ENCODE results near the gene CPEB1. TPM values are rescaled to one million over a fixed set of nuclear protein-coding genes. Genes with fewer than 3 reads are reported as not detected.
A peak's percentile ranks its signal among the peaks of the same experiment; 100 is the strongest.
"Not testable (repeated sequence)": the region's sequence is repeated elsewhere in the genome, so short reads cannot be mapped to it uniquely, and the experiment has no call there.

Gene CPEB1
- total RNA-seq, 1 experiment from 2014 or later: 0.37 TPM

- DNase-seq (ENCODE audit: low read depth in 1 of 2, low spot score in 2 of 2): no peak
- Histone ChIP-seq H3K4me3 (no peak overlapping the region), H3K36me3 (peaks cover 29% of the 10 kb centered on the region), H3K4me1 (replicated peaks) (peaks cover 6% of the 10 kb centered on the region; the same call in 1 of the 2 replicates), H3K27ac (no peak overlapping the region), H3K9me3 (replicated peaks) (no peaks in the 10 kb centered on the region), H3K27me3 (replicated peaks) (no peaks in the 10 kb centered on the region)
Observed at GRCh38 chr15:82531496-82532382, 115.4 kb downstream of the CPEB1 start.

- peaks cover 6% of the 10 kb centered on the region; the same call in 1 of the 2 replicates for H3K4me1 ChIP-seq (replicated peaks)
- H3K36me3 ChIP-seq: peaks cover 20% of the 10 kb centered on the region
- no peak overlapping the region for H3K4me3 ChIP-seq
- H3K9me3 ChIP-seq (replicated peaks): no peaks in the 10 kb centered on the region
- DNase-seq (ENCODE audit: low read depth in 1 of 2, low spot score in 2 of 2): peak; percentile 76 to 89
- no peak overlapping the region for H3K27ac ChIP-seq
- H3K27me3 ChIP-seq (replicated peaks): no peaks in the 10 kb centered on the region
Observed at GRCh38 chr15:82530606-82531379, 116.4 kb downstream of the CPEB1 start.

- Histone ChIP-seq H3K9me3 (replicated peaks) (no peaks in the 10 kb centered on the region), H3K36me3 (peaks cover 12% of the 10 kb centered on the region), H3K4me3 (no peak overlapping the region), H3K4me1 (replicated peaks) (peaks cover 6% of the 10 kb centered on the region; the same call in 1 of the 2 replicates), H3K27ac (no peak overlapping the region), H3K27me3 (replicated peaks) (no peaks in the 10 kb centered on the region)
- DNase-seq (ENCODE audit: low read depth in 1 of 2, low spot score in 2 of 2): peak in 1 of 2 experiments; percentile 31
Observed at GRCh38 chr15:82530006-82530405, 117.2 kb downstream of the CPEB1 start.

GRCh38 chr15:82513587-82513986 is 133.6 kb downstream of the CPEB1 start:
- peak overlapping the region; percentile 20; the same call in 1 of the 2 replicates for H3K4me3 ChIP-seq
- not testable (repeated sequence) for H3K4me1 ChIP-seq (replicated peaks); H3K9me3 ChIP-seq (replicated peaks); H3K27me3 ChIP-seq (replicated peaks); DNase-seq (ENCODE audit: low read depth in 1 of 2, low spot score in 2 of 2); H3K27ac ChIP-seq; H3K36me3 ChIP-seq

GRCh38 chr15:82507693-82508092 is 139.5 kb downstream of the CPEB1 start:
- H3K27me3 ChIP-seq (replicated peaks); H3K9me3 ChIP-seq (replicated peaks); H3K4me1 ChIP-seq (replicated peaks); H3K27ac ChIP-seq; H3K4me3 ChIP-seq; H3K36me3 ChIP-seq: not testable (repeated sequence)
- peak in 1 of 2 experiments; percentile 25 for DNase-seq (ENCODE audit: low read depth in 1 of 2, low spot score in 2 of 2)

GRCh38 chr15:82507087-82507486 is 140.1 kb downstream of the CPEB1 start:
- H3K27ac ChIP-seq; H3K4me1 ChIP-seq (replicated peaks); H3K9me3 ChIP-seq (replicated peaks); H3K4me3 ChIP-seq; H3K36me3 ChIP-seq; H3K27me3 ChIP-seq (replicated peaks); DNase-seq (ENCODE audit: low read depth in 1 of 2, low spot score in 2 of 2): not testable (repeated sequence)

- H3K27me3 ChIP-seq (replicated peaks); H3K36me3 ChIP-seq; H3K4me1 ChIP-seq (replicated peaks); DNase-seq (ENCODE audit: low read depth in 1 of 2, low spot score in 2 of 2); H3K27ac ChIP-seq; H3K4me3 ChIP-seq; H3K9me3 ChIP-seq (replicated peaks): not testable (repeated sequence)
Observed at GRCh38 chr15:82505842-82506241, 141.3 kb downstream of the CPEB1 start.

GRCh38 chr15:82504074-82504473 is 143.1 kb downstream of the CPEB1 start:
- H3K9me3 ChIP-seq (replicated peaks); H3K4me1 ChIP-seq (replicated peaks); H3K27ac ChIP-seq; H3K4me3 ChIP-seq; H3K27me3 ChIP-seq (replicated peaks); H3K36me3 ChIP-seq; DNase-seq (ENCODE audit: low read depth in 1 of 2, low spot score in 2 of 2): not testable (repeated sequence)

GRCh38 chr15:82502700-82503339 is 144.3 kb downstream of the CPEB1 start:
- DNase-seq (ENCODE audit: low read depth in 1 of 2, low spot score in 2 of 2); H3K36me3 ChIP-seq; H3K27ac ChIP-seq; H3K4me1 ChIP-seq (replicated peaks); H3K27me3 ChIP-seq (replicated peaks); H3K9me3 ChIP-seq (replicated peaks); H3K4me3 ChIP-seq: not testable (repeated sequence)

GRCh38 chr15:82500772-82501171 is 146.4 kb downstream of the CPEB1 start:
- not testable (repeated sequence) for H3K4me3 ChIP-seq; H3K36me3 ChIP-seq; H3K27ac ChIP-seq; H3K4me1 ChIP-seq (replicated peaks); H3K9me3 ChIP-seq (replicated peaks); H3K27me3 ChIP-seq (replicated peaks); DNase-seq (ENCODE audit: low read depth in 1 of 2, low spot score in 2 of 2)

GRCh38 chr15:82497978-82498377 is 149.2 kb downstream of the CPEB1 start:
- H3K27ac ChIP-seq; H3K27me3 ChIP-seq (replicated peaks); H3K4me3 ChIP-seq; H3K4me1 ChIP-seq (replicated peaks); DNase-seq (ENCODE audit: low read depth in 1 of 2, low spot score in 2 of 2); H3K36me3 ChIP-seq; H3K9me3 ChIP-seq (replicated peaks): not testable (repeated sequence)
